Parathyroid adenoma (tissue), 2 donors: ENCODE data around the gene IFI6.
"Not testable (repeated sequence)": the region's sequence is repeated elsewhere in the genome, so short reads cannot be mapped to it uniquely, and the experiment has no call there.

ENCODE experiments used
- H2AFZ ChIP-seq: fragments of 300-600 bp; sonication (generic); one replicate; pipeline ENCODE4 v1.7.0; 2017; ENCODE audit warnings: antibody characterized with exemption, mild to moderate bottlenecking
- H3K27ac ChIP-seq: fragments of 300-600 bp; sonication (generic); one replicate; pipeline ENCODE4 v1.7.0; 2017
- H3K27me3 ChIP-seq: fragments of 300-600 bp; sonication (generic); one replicate; pipeline ENCODE4 v1.7.0; 2017; ENCODE audit warnings: low read length; ENCODE audit not compliant: control insufficient read depth, insufficient read depth
- H3K36me3 ChIP-seq: fragments of 300-600 bp; sonication (generic); one replicate; pipeline ENCODE4 v1.7.0; 2017; ENCODE audit warnings: low read length; ENCODE audit not compliant: control insufficient read depth, insufficient read depth
- H3K4me1 ChIP-seq: fragments of 300-600 bp; sonication (generic); one replicate; pipeline ENCODE4 v1.7.0; 2017; ENCODE audit warnings: control low read depth
- H3K4me2 ChIP-seq: fragments of 300-600 bp; sonication (generic); one replicate; pipeline ENCODE4 v1.7.0; 2017; ENCODE audit warnings: low read length
- H3K4me3 ChIP-seq: fragments of 300-600 bp; sonication (generic); one replicate; pipeline ENCODE4 v1.7.0; 2017; ENCODE audit warnings: low read depth, low read length
- H3K79me2 ChIP-seq: fragments of 300-600 bp; sonication (generic); one replicate; pipeline ENCODE4 v1.7.0; 2017; ENCODE audit warnings: control low read depth
- H3K9ac ChIP-seq: fragments of 300-600 bp; sonication (generic); one replicate; pipeline ENCODE4 v1.7.0; 2017; ENCODE audit warnings: mild to moderate bottlenecking
- H3K9me3 ChIP-seq: fragments of 300-600 bp; sonication (generic); one replicate; pipeline ENCODE4 v1.7.0; 2017; ENCODE audit warnings: low read length; ENCODE audit not compliant: control insufficient read depth
- TF ChIP-seq, protein P1 (sequence below): fragments of 300-600 bp; sonication (generic); IDR thresholded peaks from one replicate; pipeline ENCODE4 v1.7.0; 2017; ENCODE audit warnings: antibody characterized with exemption, mild to moderate bottlenecking
- donor health status: primary hyperparathyroidism.

The IFI6 gene

GRCh38 chr1:27684176-27684575 is 12.2 kb upstream of the IFI6 start:
- Histone ChIP-seq H3K36me3 (no peaks in the 10 kb centered on the region), H3K9ac (no peak overlapping the region), H3K4me1 (no peaks in the 10 kb centered on the region), H3K79me2 (no peaks in the 10 kb centered on the region), H3K9me3 (no peaks in the 10 kb centered on the region), H2AFZ (no peak overlapping the region), H3K27me3 (no peaks in the 10 kb centered on the region), H3K27ac (no peak overlapping the region), H3K4me3 (no peak overlapping the region), H3K4me2 (no peak overlapping the region)
- TF ChIP-seq, protein P1, sequence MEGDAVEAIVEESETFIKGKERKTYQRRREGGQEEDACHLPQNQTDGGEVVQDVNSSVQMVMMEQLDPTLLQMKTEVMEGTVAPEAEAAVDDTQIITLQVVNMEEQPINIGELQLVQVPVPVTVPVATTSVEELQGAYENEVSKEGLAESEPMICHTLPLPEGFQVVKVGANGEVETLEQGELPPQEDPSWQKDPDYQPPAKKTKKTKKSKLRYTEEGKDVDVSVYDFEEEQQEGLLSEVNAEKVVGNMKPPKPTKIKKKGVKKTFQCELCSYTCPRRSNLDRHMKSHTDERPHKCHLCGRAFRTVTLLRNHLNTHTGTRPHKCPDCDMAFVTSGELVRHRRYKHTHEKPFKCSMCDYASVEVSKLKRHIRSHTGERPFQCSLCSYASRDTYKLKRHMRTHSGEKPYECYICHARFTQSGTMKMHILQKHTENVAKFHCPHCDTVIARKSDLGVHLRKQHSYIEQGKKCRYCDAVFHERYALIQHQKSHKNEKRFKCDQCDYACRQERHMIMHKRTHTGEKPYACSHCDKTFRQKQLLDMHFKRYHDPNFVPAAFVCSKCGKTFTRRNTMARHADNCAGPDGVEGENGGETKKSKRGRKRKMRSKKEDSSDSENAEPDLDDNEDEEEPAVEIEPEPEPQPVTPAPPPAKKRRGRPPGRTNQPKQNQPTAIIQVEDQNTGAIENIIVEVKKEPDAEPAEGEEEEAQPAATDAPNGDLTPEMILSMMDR, result no peak

GRCh38 chr1:27682351-27682944 is 10.5 kb upstream of the IFI6 start:
- no peaks in the 10 kb centered on the region for H3K36me3 ChIP-seq
- no peak overlapping the region for H3K9ac ChIP-seq
- no peak overlapping the region for H3K27ac ChIP-seq
- no peak overlapping the region for H3K4me3 ChIP-seq
- H3K4me2 ChIP-seq, result no peak overlapping the region
- no peaks in the 10 kb centered on the region for H3K27me3 ChIP-seq
- H3K9me3 ChIP-seq, result no peaks in the 10 kb centered on the region
- no peaks in the 10 kb centered on the region for H3K4me1 ChIP-seq
- H2AFZ ChIP-seq, result no peak overlapping the region
- H3K79me2 ChIP-seq, result no peaks in the 10 kb centered on the region
- TF ChIP-seq, protein P1, result no peak

- H2AFZ ChIP-seq, H3K9me3 ChIP-seq, H3K4me1 ChIP-seq, H3K27me3 ChIP-seq, H3K4me3 ChIP-seq, H3K9ac ChIP-seq, H3K4me2 ChIP-seq, H3K27ac ChIP-seq, H3K79me2 ChIP-seq, H3K36me3 ChIP-seq: not testable (repeated sequence)
These were observed 9.6 kb upstream of the IFI6 start for GRCh38 chr1:27681580-27681979.

DNA sequence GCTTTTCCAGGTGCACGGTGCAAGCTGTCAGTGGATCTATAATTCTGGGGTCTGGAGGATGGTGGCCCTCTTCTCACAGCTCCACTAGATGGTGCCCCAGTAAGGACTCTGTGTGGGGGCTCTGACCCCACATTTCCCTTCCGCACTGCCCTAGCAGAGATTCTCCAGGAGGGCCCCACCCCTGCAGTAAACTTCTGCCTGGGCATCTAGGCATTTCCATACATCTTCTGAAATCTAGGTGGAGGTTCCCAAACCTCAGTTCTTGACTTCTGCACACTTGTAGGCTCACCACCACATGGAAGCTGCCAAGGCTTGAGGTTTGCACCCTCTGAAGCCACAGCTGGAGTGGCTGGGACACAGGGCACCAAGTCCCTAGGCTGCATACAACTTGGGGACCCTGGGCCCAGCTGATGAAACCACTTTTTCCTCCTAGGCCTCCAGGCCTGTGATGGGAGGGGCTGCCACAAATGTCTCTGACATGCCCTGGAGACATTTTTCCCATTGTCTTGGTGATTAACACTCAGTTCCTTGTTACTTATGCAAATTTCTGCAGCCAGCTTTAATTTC is 8.3 kb upstream of the IFI6 start:
- not testable (repeated sequence) for H3K36me3 ChIP-seq, H3K79me2 ChIP-seq, H3K27ac ChIP-seq

GRCh38 chr1:27678747-27679146 is 6.8 kb upstream of the IFI6 start:
- Histone ChIP-seq H3K27ac (no peak overlapping the region), H3K27me3 (no peaks in the 10 kb centered on the region), H3K79me2 (no peaks in the 10 kb centered on the region), H3K9me3 (no peaks in the 10 kb centered on the region), H2AFZ (no peak overlapping the region), H3K4me3 (no peak overlapping the region), H3K36me3 (no peaks in the 10 kb centered on the region), H3K4me2 (no peak overlapping the region), H3K9ac (no peak overlapping the region), H3K4me1 (no peaks in the 10 kb centered on the region)
- TF ChIP-seq, protein P1, result no peak

More for the DNA sequence above, 8.3 kb upstream of the IFI6 start:
- not testable (repeated sequence) for H3K9me3 ChIP-seq, H3K9ac ChIP-seq, H2AFZ ChIP-seq, H3K4me1 ChIP-seq, H3K4me3 ChIP-seq, H3K27me3 ChIP-seq, H3K4me2 ChIP-seq

DNA sequence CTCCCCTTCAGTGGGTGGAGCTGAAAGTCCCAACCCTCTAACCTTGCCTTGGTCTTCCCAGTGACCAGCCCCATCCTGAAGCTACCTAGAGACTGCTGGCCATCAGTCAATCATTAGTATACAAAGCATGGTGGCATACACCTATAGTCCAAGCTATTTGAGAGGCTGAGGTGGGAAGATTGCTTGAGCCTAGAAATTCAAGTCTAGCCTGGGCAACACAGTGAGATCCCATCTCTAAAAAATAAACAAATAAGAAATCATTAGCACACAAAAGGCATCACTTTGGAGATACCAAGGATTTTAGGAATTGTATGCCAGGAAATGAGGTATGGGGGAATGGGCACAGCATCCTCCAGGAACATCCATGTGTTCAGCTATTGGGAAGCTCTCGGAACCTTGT is 4.4 kb upstream of the IFI6 start:
- Histone ChIP-seq H3K9me3 (no peaks in the 10 kb centered on the region), H3K4me3 (no peak overlapping the region), H3K36me3 (no peaks in the 10 kb centered on the region), H2AFZ (no peak overlapping the region), H3K27ac (no peak overlapping the region), H3K79me2 (no peaks in the 10 kb centered on the region), H3K27me3 (no peaks in the 10 kb centered on the region), H3K9ac (no peak overlapping the region), H3K4me1 (peaks cover 6% of the 10 kb centered on the region), H3K4me2 (no peak overlapping the region)
- TF ChIP-seq, protein P1, result no peak
